Activated CD8-positive, alpha-beta memory T cell treated with anti-CD3 and anti-CD28 coated beads for 24 hours (primary cell): Measurements from ENCODE around the gene INVS.
"Not testable (repeated sequence)": the region's sequence is repeated elsewhere in the genome, so short reads cannot be mapped to it uniquely, and the experiment has no call there.

ENCODE experiments used
- DNase-seq: peaks from one replicate; pipeline ENCODE4 v3.0.0-alpha.2; 2020

Gene INVS

GRCh38 chr9:100281676-100282387 lies 182.8 kb downstream of the INVS start:
- no peak for DNase-seq

GRCh38 chr9:100282388-100282719 lies 183.3 kb downstream of the INVS start:
- no peak for DNase-seq

GRCh38 chr9:100284247-100284646 lies 185.2 kb downstream of the INVS start:
- no peak for DNase-seq

GRCh38 chr9:100285080-100285479 lies 186.0 kb downstream of the INVS start:
- no peak for DNase-seq

- no peak for DNase-seq
These were observed 186.6 kb downstream of the INVS start for GRCh38 chr9:100285601-100286000.

GRCh38 chr9:100286257-100286656 lies 187.2 kb downstream of the INVS start:
- DNase-seq = no peak

GRCh38 chr9:100287186-100287585 lies 188.1 kb downstream of the INVS start:
- no peak for DNase-seq

GRCh38 chr9:100290714-100291113 lies 191.7 kb downstream of the INVS start:
- DNase-seq = no peak

GRCh38 chr9:100292414-100292813 lies 193.4 kb downstream of the INVS start:
- DNase-seq = no peak

- DNase-seq = no peak
These were observed 195.3 kb downstream of the INVS start for GRCh38 chr9:100294341-100294740.

- DNase-seq = no peak
These were observed 195.8 kb downstream of the INVS start for GRCh38 chr9:100294806-100295205.

- no peak for DNase-seq
These were observed 196.2 kb downstream of the INVS start for GRCh38 chr9:100295240-100295639.

GRCh38 chr9:100296407-100296806 lies 197.4 kb downstream of the INVS start:
- no peak for DNase-seq

- DNase-seq = no peak
These were observed 199.3 kb downstream of the INVS start for GRCh38 chr9:100298378-100298777.

- DNase-seq = no peak
These were observed 204.7 kb downstream of the INVS start for GRCh38 chr9:100303747-100304146.

- no peak for DNase-seq
These were observed 207.2 kb downstream of the INVS start for GRCh38 chr9:100306283-100306682.

GRCh38 chr9:100307080-100307479 lies 208.0 kb downstream of the INVS start:
- DNase-seq = no peak

GRCh38 chr9:100308965-100309564 lies 210.0 kb downstream of the INVS start:
- no peak for DNase-seq

- DNase-seq = no peak
These were observed 210.9 kb downstream of the INVS start for GRCh38 chr9:100309992-100310391.

- no peak for DNase-seq
These were observed 216.5 kb downstream of the INVS start for GRCh38 chr9:100315561-100315960.

GRCh38 chr9:100317706-100318105 lies 218.7 kb downstream of the INVS start:
- DNase-seq = no peak

GRCh38 chr9:100322954-100323536 lies 224.0 kb downstream of the INVS start:
- no peak for DNase-seq

- DNase-seq = no peak
These were observed 225.7 kb downstream of the INVS start for GRCh38 chr9:100324594-100325200.

GRCh38 chr9:100338736-100339135 lies 239.7 kb downstream of the INVS start:
- not testable (repeated sequence) for DNase-seq
